ENCODE data around the gene SUSD4.

GRCh38 chr1:223183268-223183862 is 180.6 kb downstream of the SUSD4 start:
- TF ChIP-seq CTCF (IDR thresholded peaks at IDR 0.05) (no peak), POLR2A (IDR thresholded peaks at IDR 0.05) (no peak)

All from right lobe of liver (tissue), 4 donors.